Stromal cell of bone marrow (primary cell): Measurements from ENCODE around the gene INS.

Experiments
- DNase-seq: peaks from one replicate; pipeline ENCODE4 v3.0.0-alpha.2; 2012; ENCODE audit warnings: low read depth

INS gene

DNA sequence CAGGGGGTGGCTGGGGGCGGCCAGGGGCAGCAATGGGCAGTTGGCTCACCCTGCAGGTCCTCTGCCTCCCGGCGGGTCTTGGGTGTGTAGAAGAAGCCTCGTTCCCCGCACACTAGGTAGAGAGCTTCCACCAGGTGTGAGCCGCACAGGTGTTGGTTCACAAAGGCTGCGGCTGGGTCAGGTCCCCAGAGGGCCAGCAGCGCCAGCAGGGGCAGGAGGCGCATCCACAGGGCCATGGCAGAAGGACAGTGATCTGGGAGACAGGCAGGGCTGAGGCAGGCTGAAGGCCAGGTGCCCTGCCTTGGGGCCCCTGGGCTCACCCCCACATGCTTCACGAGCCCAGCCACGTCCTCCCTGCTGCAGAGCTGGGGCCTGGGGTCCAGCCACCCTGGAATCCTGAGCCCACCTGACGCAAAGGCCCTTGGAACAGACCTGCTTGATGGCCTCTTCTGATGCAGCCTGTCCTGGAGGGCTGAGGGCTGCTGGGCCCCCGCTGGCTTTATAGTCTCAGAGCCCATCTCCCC is at the start of gene INS:
INS (minus strand) TSS at position 474 of the 524 bp plus-strand sequence; CDS start at position 236, 238 bp downstream.
- no peak for DNase-seq

DNA sequence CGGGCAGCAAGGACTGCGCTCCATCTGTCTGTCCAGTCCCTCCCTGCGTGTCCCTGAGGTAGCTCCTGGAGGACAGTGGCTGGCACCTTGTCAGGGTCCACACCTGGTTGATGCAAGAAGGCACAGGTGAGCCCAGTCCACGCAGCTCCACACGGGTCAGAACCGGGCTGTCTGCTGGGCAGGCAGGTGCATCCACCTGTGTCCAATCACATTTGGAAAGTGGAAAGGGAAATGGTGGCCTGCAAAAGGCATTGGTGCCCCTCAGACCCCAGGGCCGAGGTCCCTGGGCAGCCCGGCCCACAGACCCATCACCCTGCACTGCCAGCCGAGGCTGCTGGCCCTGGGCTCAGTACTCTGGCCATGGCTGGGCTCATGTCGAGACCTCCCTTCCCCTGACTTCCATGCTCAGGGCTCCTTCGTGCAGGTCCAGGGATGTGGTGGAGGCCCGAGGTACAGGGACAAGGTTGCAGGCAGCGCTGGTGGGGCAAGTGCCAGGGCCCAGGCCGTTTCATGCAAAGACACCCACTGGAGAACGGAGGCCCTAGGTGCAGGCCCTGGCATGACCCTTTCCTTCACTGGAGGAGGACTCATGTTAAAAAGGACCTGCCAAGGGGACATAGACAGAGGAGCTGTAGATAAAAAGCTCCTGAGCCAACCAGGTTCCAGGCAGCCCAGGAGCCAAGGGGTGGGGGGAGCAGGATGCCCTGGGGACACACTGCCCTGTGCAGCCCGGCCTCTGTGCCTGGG is 49.5 kb upstream of the INS start:
- no peak for DNase-seq

DNA sequence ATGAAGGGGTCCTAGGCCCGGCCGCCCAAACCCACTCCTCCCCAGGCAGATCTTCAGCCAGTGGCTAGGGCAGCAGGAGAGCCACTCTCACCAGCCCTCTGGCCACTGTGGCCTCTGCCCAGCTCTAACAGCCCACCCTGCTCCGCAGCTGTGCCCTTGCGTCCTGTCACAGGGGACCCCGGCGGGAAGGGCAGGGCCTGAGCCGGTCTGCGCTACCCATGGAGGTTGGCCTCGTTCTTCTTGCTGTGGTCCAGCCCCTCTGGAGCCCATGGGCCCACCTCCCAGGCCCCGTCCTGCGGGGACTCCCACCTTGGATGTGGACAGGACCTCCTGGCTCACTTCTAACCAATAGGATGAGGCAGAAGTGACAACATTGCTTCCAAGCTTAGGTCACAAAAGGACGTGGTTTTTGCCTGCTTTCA is 48.9 kb upstream of the INS start:
- DNase-seq: no peak

DNA sequence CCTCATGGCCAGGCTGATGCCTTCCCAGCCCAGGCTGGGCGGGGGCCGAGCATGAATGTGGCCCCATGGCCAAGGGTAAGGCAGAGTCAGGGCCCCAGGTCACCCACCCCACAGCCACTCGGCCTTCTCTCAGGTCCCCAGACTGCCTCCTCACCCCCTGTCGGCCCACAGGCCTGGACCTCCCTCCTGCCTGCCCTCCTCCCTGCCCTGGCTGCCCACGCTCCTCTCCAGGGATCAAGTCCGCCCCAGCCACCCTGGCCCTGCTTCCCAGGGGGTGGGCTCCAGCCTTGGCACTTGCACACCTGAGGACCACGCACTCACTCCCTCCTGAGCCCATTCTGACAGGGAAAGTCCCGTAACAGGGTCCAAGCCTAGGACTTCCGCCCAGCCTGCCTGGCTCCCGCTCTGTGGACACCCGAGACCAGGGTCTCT is 48.4 kb upstream of the INS start:
- DNase-seq: no peak

DNA sequence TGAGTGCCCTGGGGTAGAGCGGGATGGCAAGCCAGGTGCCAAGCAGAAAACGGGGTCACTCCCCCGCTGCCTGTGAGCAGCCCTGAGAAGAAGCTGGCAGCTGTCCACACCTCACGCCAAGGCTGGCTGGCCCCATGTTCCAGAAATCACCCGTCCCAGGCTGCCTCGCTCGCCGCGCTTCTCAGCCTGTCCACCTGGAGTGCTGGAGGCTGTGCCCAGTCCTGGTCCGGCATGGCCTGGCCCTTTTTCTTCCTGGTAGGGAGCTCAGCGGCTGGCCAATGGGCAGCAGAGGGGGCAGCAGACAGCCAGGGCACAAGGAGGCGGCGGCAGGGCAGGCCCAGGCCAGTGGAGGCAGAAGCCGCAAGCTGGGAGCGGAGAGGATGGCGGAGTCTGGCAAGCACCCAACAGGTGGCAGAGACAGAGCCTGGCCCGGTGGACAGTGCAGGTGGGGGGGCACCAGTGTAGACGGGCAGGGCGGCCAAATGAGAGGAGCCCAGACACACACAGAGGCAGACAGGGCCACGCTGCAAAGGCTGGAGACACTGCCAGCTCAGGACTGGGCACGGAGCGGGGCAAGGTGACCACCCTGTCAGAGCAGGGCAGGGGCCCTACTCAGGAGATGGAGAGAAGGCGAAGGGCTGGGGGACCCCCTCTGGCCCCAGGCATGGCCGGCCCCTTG is 47.8 kb upstream of the INS start:
- DNase-seq: no peak

DNA sequence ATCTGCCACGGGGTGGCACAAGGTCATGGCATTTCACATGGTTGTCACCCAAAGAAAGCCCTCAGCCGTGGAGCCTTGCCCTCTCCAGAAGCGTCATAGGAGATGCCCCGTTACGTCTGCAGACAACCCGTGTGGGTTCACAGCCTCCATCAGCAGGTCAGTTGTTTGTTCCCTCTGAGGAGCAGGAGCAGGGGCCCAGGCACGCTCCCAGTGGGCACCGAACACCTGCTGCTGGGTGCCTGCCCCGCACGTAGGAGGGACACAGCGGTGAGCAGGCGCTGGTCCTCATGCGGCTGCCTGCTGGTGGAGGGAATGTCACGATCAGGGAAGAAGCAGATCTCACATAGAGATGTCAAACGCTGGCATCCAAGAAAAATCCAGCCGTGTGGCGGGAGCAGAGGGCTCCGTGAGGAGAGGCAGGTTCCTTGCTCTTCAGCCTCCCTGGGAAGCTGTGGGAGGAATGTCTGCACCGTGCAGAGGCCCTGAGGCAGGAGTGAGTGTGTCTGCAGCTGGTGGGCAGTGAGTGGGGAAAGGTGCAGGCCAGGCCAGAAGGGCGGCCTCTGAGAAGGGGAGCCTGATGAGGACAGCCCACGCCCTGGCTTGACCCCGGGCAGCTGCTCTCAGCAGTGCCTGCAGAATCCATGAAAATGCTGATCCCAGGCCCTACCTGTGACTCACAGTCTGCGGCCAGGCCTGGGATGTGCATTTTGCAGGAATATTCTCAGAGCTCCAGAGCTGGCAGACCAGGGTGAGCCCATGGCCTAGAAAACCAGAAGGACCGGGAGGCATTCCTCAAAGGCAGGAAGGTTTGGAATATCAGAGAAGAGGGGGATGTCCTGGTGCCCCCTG is 47.0 kb upstream of the INS start:
- DNase-seq: no peak

DNA sequence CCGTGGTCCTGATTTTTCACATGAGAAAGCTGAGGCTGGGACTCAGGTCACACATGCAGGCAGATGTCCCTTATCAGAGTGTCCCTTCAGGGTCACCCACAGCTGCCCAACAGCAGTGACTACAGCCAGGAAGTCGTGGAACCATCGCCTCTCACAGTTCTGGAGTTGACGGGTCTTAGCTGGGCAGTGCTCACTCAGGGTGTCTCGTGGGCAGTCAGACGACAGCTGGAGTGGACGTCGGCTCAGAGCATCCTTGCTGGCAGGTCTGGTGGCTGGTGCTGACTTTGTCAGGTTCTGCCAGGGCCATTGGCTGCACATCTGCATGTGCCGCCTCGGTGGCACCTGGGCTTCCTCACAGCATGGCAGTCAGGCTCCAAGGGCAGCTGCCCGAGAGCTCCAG is 46.2 kb upstream of the INS start:
- no peak for DNase-seq

DNA sequence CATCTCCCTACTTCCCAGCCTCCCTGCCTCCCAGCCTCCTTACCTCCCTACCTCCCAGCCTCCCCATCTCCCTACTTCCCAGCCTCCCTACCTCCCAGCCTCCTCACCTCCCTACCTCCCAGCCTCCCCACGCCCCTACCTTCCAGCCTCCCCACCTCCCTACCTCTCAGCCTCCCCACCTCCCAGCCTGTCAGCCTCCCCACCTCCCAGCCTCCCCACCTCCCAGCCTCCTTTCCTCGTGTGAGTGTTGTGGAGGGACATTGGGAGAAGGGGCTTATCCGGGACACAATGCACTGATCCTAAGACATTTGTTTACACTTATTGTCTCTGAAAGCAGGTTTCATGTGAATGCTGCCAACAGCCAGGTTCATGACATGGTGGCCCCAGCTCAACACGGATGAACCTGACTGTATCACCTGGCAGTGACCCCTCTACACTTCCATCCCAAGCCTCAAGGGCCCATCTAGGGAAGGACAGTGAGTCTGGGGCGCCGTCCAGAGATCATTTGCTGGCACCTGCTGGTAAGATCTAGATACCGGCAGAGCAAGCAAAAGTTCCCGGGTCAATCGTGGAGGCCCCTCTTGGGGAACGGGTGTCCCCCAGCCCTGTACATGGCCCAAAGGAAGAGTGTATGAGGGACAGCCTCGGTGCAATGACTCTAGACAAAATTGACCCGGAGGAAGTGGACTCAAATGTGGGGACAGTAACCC is 45.1 kb upstream of the INS start:
- DNase-seq: no peak

DNA sequence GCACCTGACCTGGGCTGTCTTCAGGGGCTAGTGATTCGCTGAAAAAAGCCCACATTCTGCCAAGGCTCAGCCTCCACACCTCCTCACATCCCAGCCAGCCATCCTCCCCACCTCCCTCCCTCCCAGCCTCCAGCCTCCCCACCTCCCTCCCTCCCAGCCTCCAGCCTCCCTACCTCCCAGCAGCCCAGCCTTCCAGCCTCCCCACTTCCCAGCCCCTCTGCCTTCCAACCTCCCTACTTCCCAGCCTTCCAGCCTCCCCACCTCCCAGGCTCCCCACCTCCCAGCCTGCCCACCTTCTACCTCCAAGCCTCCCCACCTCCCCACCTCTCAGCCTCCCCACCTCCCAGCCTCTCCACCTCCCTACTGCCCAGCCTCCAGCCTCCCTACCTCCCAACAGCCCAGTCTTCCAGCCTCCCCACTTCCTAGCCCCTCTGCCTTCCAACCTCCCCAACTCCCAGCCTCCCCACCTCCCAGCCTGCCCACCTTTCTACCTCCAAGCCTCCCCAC is 44.3 kb upstream of the INS start:
- DNase-seq: no peak

DNA sequence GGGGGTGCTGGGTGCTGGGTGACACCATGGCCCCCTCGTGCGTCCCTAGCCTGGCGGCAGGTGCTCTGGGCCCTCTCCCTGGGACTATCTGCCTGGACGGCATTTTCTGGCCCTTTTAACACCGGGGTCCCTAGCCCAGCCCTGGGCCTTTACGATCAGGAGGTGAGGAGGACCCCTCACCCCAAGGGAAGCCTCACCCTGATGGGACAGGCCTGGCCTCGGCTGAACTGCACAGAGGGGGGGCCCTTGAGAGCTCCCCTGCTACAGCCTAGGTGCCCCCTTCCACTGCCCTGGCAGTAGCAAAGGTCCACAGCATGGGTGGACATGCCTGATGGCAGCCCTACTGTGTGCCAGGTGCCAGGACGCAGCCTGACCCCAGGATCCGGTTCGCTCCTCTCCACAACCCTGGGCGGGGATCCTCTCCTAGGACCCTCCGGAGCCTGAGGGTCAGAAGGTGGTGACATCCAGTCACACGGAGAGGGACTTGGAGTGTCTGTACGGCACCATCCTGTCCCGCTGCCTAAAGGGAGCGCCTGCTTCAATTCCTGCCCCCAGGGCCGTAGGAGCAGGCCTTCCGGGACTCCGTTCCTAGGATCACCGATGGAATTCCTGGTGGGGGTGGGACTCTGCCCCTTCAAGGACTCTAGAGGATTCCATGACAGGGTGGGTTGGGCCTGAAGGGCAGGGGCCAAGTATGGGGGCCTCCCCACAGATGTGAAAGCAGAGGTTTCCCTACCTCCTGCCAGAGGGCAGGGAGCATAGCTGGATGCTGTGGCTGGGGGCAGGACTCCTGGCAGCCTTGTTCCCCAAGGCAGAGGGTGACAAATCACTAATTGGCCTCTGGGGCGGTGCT is 43.6 kb upstream of the INS start:
- no peak for DNase-seq

DNA sequence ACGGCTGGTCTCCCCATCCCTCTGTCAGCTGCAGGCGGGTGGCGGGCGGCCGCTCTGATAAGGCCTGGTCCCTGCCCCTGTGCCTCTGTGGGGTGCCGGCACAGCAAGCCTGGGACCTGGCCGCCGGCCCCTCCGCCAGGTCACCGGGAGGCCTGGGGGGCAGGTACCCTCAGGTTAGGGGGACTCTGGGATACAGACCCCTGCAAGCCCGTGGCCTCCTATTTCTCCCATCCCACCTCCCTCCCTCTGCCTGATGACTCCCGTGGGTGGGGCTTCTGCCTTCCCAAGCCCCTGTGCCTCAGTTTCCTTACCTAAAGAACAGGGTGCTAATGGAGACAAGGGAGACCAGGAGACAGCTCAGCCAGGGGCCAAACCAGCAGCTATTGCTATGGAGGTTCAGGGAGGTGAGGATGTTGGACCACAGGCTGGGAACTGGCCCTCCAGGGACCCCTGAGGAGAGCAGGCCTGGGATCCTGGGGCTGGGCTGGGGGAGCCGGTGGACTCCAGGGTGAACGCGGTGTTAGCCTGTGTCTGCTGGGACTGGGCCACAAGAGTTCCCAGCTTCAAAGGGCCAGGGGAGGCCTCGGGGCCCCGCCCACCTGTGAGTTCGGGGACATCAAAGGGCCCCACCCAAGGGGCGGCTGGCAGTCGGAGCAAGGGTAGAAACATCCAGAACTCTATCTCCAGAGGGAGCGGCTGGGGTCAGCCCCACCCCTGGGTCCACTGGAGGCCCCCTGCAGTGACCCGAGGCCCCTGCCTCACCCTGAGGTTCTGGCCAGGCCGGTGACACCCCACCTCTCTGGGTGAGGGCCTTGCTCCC is 42.6 kb upstream of the INS start:
- DNase-seq: no peak

DNA sequence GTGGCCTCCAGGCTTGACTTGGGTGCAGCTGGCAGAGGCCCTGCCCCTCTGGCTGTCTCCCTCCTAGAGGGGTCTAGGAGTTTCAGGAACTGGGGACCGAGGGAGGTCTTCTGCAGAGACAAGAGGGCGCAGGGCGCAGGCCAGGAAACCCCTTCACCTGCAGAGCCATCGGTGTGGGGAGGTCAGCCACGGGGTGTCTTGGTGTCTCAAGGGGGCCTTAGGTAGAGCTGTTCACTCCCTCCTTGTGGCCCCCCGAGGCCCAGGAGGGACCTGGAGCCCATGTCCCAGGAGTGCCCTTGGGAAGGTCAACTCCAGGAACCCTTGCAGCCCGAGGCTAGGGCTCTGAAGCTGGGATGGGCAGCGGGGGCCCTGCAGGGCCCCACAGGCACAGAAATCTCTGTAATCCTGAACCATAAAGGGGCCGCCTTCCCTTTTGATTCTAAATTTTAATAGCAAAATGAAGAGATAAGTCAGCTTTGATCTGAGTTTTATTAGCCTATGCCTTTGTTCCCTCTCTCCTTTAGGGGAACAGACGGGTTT is 42.0 kb upstream of the INS start:
- DNase-seq: no peak

DNA sequence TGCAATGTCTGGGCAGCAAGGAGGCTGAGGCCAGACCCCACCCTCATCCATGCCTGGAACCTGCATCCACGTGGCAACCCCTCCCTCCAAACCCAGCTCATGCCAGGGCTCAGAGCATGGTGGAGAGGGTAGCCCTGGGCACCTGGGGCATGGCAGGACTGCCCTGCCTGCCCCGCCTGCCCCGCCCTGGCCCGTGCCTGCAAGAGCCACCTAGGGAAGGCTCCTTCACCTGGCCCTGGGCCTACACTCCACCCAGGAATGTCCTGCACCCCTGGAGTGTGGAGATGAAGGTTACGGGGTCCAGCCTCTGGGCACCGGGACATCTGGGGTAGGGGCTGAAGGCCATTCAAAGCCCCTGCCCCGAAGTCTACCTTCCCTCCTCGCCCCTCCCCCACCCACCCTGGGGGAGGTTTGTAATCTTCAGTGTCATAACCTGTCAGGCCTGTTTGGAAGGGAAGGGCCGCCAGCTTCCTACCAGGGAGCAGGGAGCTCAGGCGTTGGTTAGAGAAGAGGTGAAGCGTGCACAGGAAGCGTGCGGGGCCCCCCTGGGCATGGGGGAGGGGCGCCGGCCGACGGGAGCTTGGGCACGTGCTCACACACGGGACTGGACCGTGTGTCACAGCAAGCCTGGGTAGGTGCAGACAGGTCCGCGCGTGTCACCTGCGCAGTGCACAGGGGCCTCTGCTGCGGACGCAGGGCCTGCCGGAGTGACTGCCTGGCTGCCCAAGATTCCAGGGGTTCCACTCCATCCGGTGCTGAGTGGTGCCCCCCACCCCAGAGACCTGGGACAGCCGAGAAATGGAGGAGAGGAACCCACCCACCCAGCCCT is 41.3 kb upstream of the INS start:
- no peak for DNase-seq

DNA sequence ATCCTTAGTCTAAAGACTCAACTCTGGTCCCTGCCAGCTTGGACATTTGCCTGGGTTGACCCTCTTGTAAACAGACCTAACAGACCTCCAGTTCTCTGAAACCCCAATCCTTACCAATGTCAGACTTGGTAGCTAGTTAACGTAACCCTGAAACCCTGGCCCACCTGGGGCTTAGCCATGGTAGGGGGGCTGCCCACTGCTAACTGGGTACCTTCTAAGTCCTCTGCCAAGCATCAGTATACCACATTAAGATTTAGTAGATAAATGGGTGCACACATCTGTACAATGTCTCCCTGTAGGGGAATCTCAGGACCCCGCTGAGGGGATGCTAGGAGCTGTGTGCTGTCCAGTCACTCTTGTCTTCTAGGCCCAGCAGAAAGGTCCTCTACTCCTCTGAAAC is 40.5 kb upstream of the INS start:
- no peak for DNase-seq

DNA sequence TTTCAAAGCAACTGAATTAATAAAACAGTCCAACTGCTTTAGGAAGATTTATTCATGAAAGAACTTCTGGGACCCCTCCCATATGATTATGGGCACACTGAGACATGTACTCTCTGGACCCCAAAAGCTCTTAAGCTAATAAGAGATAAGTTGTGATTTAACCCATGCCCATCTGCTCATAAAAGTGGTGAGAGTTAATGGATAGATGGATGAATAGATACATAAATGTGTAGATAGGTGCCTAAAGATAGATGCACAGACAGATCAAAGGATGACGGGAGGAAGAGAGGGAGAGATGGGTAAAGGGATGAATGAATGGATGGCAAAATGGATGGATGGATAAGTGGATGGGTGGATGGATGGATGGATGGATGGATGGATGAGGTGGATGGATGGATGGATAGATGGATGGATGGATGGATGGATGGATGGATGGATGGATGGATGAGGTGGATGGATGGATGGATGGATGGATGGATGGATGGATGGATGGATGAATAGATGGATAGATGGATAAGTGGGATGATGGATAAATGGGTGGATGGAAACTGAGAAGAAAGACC is 40.0 kb upstream of the INS start:
- DNase-seq: no peak

DNA sequence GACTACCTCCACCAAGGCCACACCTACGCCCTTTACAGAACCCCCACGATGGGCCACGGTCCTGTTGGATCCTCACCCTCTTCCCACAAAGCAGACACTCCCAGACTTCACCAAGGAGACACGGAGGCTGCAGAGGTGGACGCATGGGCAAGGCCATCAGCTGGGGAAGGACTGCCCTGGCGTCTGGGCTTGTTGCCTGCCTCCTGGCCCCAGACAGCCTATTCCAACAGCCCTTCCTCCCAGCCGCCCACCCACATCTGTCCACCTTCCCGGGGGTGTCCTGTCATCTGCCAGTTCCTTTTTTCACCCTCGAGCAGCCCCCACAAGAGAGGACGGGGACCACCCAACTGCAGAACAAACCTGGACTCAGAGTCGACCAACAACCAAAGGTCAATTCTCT is 39.5 kb upstream of the INS start:
- no peak for DNase-seq

DNA sequence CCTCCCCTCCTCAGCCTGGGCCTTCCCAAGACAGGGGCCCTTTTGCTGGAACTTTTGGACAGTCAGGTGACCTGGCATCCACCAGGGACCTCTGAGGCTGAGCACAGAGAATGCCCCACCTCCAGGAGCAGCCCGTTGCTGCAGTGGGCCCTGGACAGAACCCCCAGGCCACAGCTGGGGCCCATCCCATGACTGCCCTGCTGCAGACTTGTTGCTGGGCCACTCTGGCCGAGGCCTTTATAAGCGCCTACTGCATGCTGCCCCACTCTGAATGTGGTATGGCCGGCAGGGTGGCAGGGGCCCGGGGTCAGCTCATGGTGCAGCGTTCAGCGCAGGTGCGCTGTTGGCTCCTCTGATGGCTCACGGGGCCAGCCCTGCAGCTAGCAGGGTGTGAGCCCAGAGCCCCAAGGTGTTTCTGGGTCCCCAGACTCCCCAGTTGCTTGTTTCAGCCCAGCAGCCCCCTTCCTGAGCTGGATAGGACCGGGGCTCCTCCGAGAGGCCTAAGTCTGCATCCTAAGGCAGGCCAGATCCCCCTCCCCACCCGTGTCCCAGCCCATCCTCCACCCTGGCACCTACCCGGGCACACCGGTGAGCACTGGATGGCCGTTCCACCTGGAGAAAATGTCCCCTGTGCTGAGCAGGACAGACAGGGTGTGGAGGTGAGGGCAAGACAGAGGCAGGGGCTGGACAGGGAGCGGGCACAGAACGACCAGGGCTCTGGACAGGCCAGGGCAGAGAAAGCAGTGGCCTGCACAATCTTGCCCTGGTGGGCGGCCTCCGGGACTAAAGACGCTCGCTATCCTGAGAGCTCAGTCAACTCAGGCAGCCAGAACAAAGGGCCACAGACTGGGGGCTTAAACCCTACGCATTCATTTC is 38.7 kb upstream of the INS start:
- DNase-seq: no peak
